Activated T-cell treated with anti-CD3 and anti-CD28 coated beads, Interleukin-2, amount 50 U/mL, for 72 hours (primary cell): ENCODE measurements around the gene NSMCE3. TPM values are rescaled to one million over a fixed set of nuclear protein-coding genes. Genes with fewer than 3 reads are reported as not detected.
"Not testable (repeated sequence)": the region's sequence is repeated elsewhere in the genome, so short reads cannot be mapped to it uniquely, and the experiment has no call there.

ENCODE experiments used
- ATAC-seq, 2 donors: fragments of 150-1000 bp; cut with Tn5 transposase; replicated peaks in 1 of 2; 2 replicates each; pipeline ENCODE4 v1.10.0; 2021; ENCODE audit warnings: moderate library complexity in 2 of 2, mild to moderate bottlenecking in 1 of 2
- DNase-seq, 2 donors: peaks; one replicate each; pipeline ENCODE4 v3.0.0; 2021 to 2022; ENCODE audit warnings: mixed read lengths in 1 of 2
- H3K27ac Mint-ChIP-seq: one replicate; pipeline ENCODE4 v1.8.0; 2022; ENCODE audit warnings: mild to moderate bottlenecking, moderate library complexity, mixed read lengths
- H3K27me3 Mint-ChIP-seq: one replicate; pipeline ENCODE4 v1.8.0; 2022; ENCODE audit warnings: low read depth, mixed read lengths
- H3K36me3 Mint-ChIP-seq, 2 donors: one replicate each; pipeline ENCODE4 v1.8.0; 2022; ENCODE audit warnings: mixed read lengths in 2 of 2, mild to moderate bottlenecking in 1 of 2; ENCODE audit not compliant: insufficient read depth in 2 of 2
- H3K4me1 Mint-ChIP-seq: one replicate; pipeline ENCODE4 v1.8.0; 2022; ENCODE audit warnings: low read depth, mixed read lengths
- H3K4me3 Mint-ChIP-seq, 2 donors: one replicate each; pipeline ENCODE4 v1.8.0; 2022; ENCODE audit warnings: mild to moderate bottlenecking in 2 of 2, mixed read lengths in 2 of 2, moderate library complexity in 2 of 2
- H3K9me3 Mint-ChIP-seq, 2 donors: one replicate each; pipeline ENCODE4 v1.8.0; 2022; ENCODE audit warnings: mixed read lengths in 2 of 2
- total RNA-seq, 2 donors: library from RNA; stranded (reverse); gene quantifications; one replicate each; pipeline ENCODE4 v1.2.3, GENCODE V29; 2022

Gene NSMCE3
- total RNA-seq, 2 donors from 2014 or later: 11.4 to 11.5 TPM

GRCh38 chr15:29262738-29263137 lies 6.9 kb downstream of the NSMCE3 start:
- no peak for DNase-seq
- no peak overlapping the region for H3K4me3 Mint-ChIP-seq
- H3K9me3 Mint-ChIP-seq: no peaks in the 10 kb centered on the region
- H3K27me3 Mint-ChIP-seq: no peaks in the 10 kb centered on the region
- no peaks in the 10 kb centered on the region for H3K36me3 Mint-ChIP-seq
- H3K4me1 Mint-ChIP-seq: peaks cover 27% of the 10 kb centered on the region
- H3K27ac Mint-ChIP-seq: no peak overlapping the region
- no peak for ATAC-seq

- ATAC-seq (no peak), DNase-seq (no peak)
- no peak overlapping the region for H3K27ac Mint-ChIP-seq
- H3K27me3 Mint-ChIP-seq: no peaks in the 10 kb centered on the region
- H3K4me3 Mint-ChIP-seq: no peak overlapping the region
- no peaks in the 10 kb centered on the region for H3K9me3 Mint-ChIP-seq
- peaks cover 10% of the 10 kb centered on the region for H3K4me1 Mint-ChIP-seq
- H3K36me3 Mint-ChIP-seq: no peaks in the 10 kb centered on the region
Observed at GRCh38 chr15:29260896-29261295, 8.7 kb downstream of the NSMCE3 start.

GRCh38 chr15:29259233-29259632 lies 10.4 kb downstream of the NSMCE3 start:
- Mint-ChIP-seq H3K4me1 (peaks cover under 1% of the 10 kb centered on the region), H3K36me3 (no peaks in the 10 kb centered on the region), H3K9me3 (no peaks in the 10 kb centered on the region), H3K4me3 (no peak overlapping the region), H3K27ac (no peak overlapping the region), H3K27me3 (no peaks in the 10 kb centered on the region)
- ATAC-seq: no peak
- DNase-seq: no peak

GRCh38 chr15:29252234-29252633 lies 17.4 kb downstream of the NSMCE3 start:
- Mint-ChIP-seq H3K4me3 (no peak overlapping the region), H3K4me1 (no peaks in the 10 kb centered on the region), H3K9me3 (peaks cover 0 to 2% of the 10 kb centered on the region in 2 donors), H3K27ac (no peak overlapping the region), H3K27me3 (no peaks in the 10 kb centered on the region), H3K36me3 (no peaks in the 10 kb centered on the region)
- no peak for ATAC-seq
- DNase-seq: no peak

- no peak for DNase-seq
- Mint-ChIP-seq H3K27ac (no peak overlapping the region), H3K36me3 (no peaks in the 10 kb centered on the region), H3K4me3 (no peak overlapping the region), H3K27me3 (no peaks in the 10 kb centered on the region), H3K9me3 (peaks cover 0 to under 1% of the 10 kb centered on the region in 2 donors), H3K4me1 (no peaks in the 10 kb centered on the region)
- ATAC-seq: no peak
Observed at GRCh38 chr15:29244544-29244943, 25.1 kb downstream of the NSMCE3 start.

GRCh38 chr15:29244123-29244522 lies 25.5 kb downstream of the NSMCE3 start:
- no peak for ATAC-seq

GRCh38 chr15:29242456-29243242 lies 27.0 kb downstream of the NSMCE3 start:
- no peak overlapping the region for H3K4me3 Mint-ChIP-seq
- ATAC-seq (no peak), DNase-seq (no peak)
- no peaks in the 10 kb centered on the region for H3K4me1 Mint-ChIP-seq
- H3K9me3 Mint-ChIP-seq: no peaks in the 10 kb centered on the region
- H3K27me3 Mint-ChIP-seq: no peaks in the 10 kb centered on the region
- H3K36me3 Mint-ChIP-seq: no peaks in the 10 kb centered on the region
- H3K27ac Mint-ChIP-seq: no peak overlapping the region

More at GRCh38 chr15:29244123-29244522, 25.5 kb downstream of the NSMCE3 start:
- no peak for DNase-seq
- Mint-ChIP-seq H3K27ac (no peak overlapping the region), H3K4me3 (no peak overlapping the region), H3K4me1 (no peaks in the 10 kb centered on the region), H3K36me3 (no peaks in the 10 kb centered on the region), H3K27me3 (no peaks in the 10 kb centered on the region), H3K9me3 (no peaks in the 10 kb centered on the region)

- no peaks in the 10 kb centered on the region for H3K9me3 Mint-ChIP-seq
- no peaks in the 10 kb centered on the region for H3K36me3 Mint-ChIP-seq
- DNase-seq (no peak), ATAC-seq (no peak)
- no peak overlapping the region for H3K4me3 Mint-ChIP-seq
- no peak overlapping the region for H3K27ac Mint-ChIP-seq
- no peaks in the 10 kb centered on the region for H3K4me1 Mint-ChIP-seq
- no peaks in the 10 kb centered on the region for H3K27me3 Mint-ChIP-seq
Observed at GRCh38 chr15:29241207-29241606, 28.4 kb downstream of the NSMCE3 start.

- Mint-ChIP-seq H3K27ac (no peak overlapping the region), H3K9me3 (peaks cover 3 to 5% of the 10 kb centered on the region in 2 donors), H3K27me3 (no peaks in the 10 kb centered on the region), H3K4me3 (no peak overlapping the region), H3K4me1 (no peaks in the 10 kb centered on the region), H3K36me3 (peaks cover 3% of the 10 kb centered on the region in 2 donors)
- no peak for DNase-seq
- no peak for ATAC-seq
Observed at GRCh38 chr15:29239395-29239794, 30.2 kb downstream of the NSMCE3 start.

GRCh38 chr15:29233566-29233965 lies 36.1 kb downstream of the NSMCE3 start:
- ATAC-seq: no peak
- Mint-ChIP-seq H3K9me3 (peaks cover 3 to 7% of the 10 kb centered on the region in 2 donors), H3K27ac (no peak overlapping the region), H3K36me3 (peaks cover 3% of the 10 kb centered on the region in 2 donors), H3K4me1 (no peaks in the 10 kb centered on the region), H3K4me3 (no peak overlapping the region), H3K27me3 (peaks cover 28% of the 10 kb centered on the region)
- DNase-seq: no peak

GRCh38 chr15:29226436-29227208 lies 43.0 kb downstream of the NSMCE3 start:
- no peak overlapping the region for H3K27ac Mint-ChIP-seq
- H3K4me1 Mint-ChIP-seq: no peaks in the 10 kb centered on the region
- no peak for ATAC-seq
- peaks cover 41% of the 10 kb centered on the region for H3K27me3 Mint-ChIP-seq
- H3K36me3 Mint-ChIP-seq: no peaks in the 10 kb centered on the region
- no peak for DNase-seq
- no peaks in the 10 kb centered on the region for H3K9me3 Mint-ChIP-seq
- no peak overlapping the region for H3K4me3 Mint-ChIP-seq

GRCh38 chr15:29225534-29226234 lies 43.9 kb downstream of the NSMCE3 start:
- Mint-ChIP-seq H3K27ac (no peak overlapping the region), H3K36me3 (no peaks in the 10 kb centered on the region), H3K27me3 (peaks cover 37% of the 10 kb centered on the region), H3K4me3 (no peak overlapping the region), H3K9me3 (no peaks in the 10 kb centered on the region), H3K4me1 (no peaks in the 10 kb centered on the region)
- ATAC-seq: no peak
- DNase-seq: no peak

- H3K36me3 Mint-ChIP-seq, ATAC-seq, H3K27ac Mint-ChIP-seq, H3K9me3 Mint-ChIP-seq, H3K4me3 Mint-ChIP-seq, H3K4me1 Mint-ChIP-seq, DNase-seq: not testable (repeated sequence)
- peaks cover 30% of the 10 kb centered on the region for H3K27me3 Mint-ChIP-seq
Observed at GRCh38 chr15:29224987-29225363, 44.6 kb downstream of the NSMCE3 start.
